Subcutaneous abdominal adipose tissue (tissue), 5 donors: ENCODE results near the gene SAMD4A.

Source experiments
- H3K27ac ChIP-seq: one replicate; pipeline ENCODE4 v1.7.0; 2013; ENCODE audit warnings: low read depth, mild to moderate bottlenecking, inconsistent platforms, low read length, moderate library complexity
- H3K27me3 ChIP-seq, 5 donors: one replicate each; pipeline ENCODE4 v1.7.0; 2013; ENCODE audit warnings: low read length in 5 of 5, inconsistent platforms in 1 of 5; ENCODE audit not compliant: control insufficient read depth in 5 of 5, insufficient read depth in 4 of 5
- H3K36me3 ChIP-seq, 5 donors: one replicate each; pipeline ENCODE4 v1.7.0; 2013; ENCODE audit warnings: low read length in 5 of 5; ENCODE audit not compliant: control insufficient read depth in 5 of 5, insufficient read depth in 5 of 5
- H3K4me1 ChIP-seq, 5 donors: one replicate each; pipeline ENCODE4 v1.7.0; 2013; ENCODE audit warnings: low read length in 5 of 5, mild to moderate bottlenecking in 3 of 5, moderate library complexity in 1 of 5; ENCODE audit not compliant: control insufficient read depth in 5 of 5, insufficient read depth in 5 of 5
- H3K4me3 ChIP-seq, 5 donors: one replicate each; pipeline ENCODE4 v1.7.0; 2013; ENCODE audit warnings: low read length in 5 of 5, low read depth in 1 of 5
- H3K9ac ChIP-seq, 5 donors: one replicate each; pipeline ENCODE4 v1.7.0; 2013; ENCODE audit warnings: low read length in 5 of 5, mild to moderate bottlenecking in 4 of 5, moderate library complexity in 3 of 5
- H3K9me3 ChIP-seq, 5 donors: one replicate each; pipeline ENCODE4 v1.7.0; 2013; ENCODE audit warnings: low read length in 5 of 5; ENCODE audit not compliant: control insufficient read depth in 5 of 5
- donor health status: healthy.
- donor health status: healthy.
- donor health status: healthy.
- donor health status: healthy.
- donor health status: healthy.

SAMD4A gene

GRCh38 chr14:54662491-54663133, 95.7 kb downstream of the SAMD4A start:
- no peaks in the 10 kb centered on the region for H3K9me3 ChIP-seq
- no peak overlapping the region for H3K27ac ChIP-seq
- no peaks in the 10 kb centered on the region for H3K27me3 ChIP-seq
- peaks cover 0 to 21% (median 15%) of the 10 kb centered on the region in 5 donors for H3K4me1 ChIP-seq
- H3K9ac ChIP-seq, result no peak overlapping the region
- no peak overlapping the region for H3K4me3 ChIP-seq
- H3K36me3 ChIP-seq, result peaks cover 0 to 3% (median 0%) of the 10 kb centered on the region in 5 donors

- Histone ChIP-seq H3K4me3 (no peak overlapping the region), H3K9ac (no peak overlapping the region), H3K36me3 (peaks cover 0 to 9% (median 0%) of the 10 kb centered on the region in 5 donors), H3K9me3 (no peaks in the 10 kb centered on the region), H3K4me1 (peaks cover 0 to 28% (median 13%) of the 10 kb centered on the region in 5 donors), H3K27me3 (no peaks in the 10 kb centered on the region), H3K27ac (no peak overlapping the region)
These were observed 98.0 kb downstream of the SAMD4A start for GRCh38 chr14:54664961-54665360.

GRCh38 chr14:54665946-54666345, 99.0 kb downstream of the SAMD4A start:
- H3K36me3 ChIP-seq, result peaks cover 0 to 9% (median 0%) of the 10 kb centered on the region in 5 donors
- H3K9ac ChIP-seq, result no peak overlapping the region
- H3K27ac ChIP-seq, result no peak overlapping the region
- H3K9me3 ChIP-seq, result no peaks in the 10 kb centered on the region
- no peak overlapping the region for H3K4me3 ChIP-seq
- H3K27me3 ChIP-seq, result no peaks in the 10 kb centered on the region
- H3K4me1 ChIP-seq, result peaks cover 0 to 35% (median 20%) of the 10 kb centered on the region in 5 donors

GRCh38 chr14:54667026-54667744, 100.3 kb downstream of the SAMD4A start:
- Histone ChIP-seq H3K27ac (no peak overlapping the region), H3K36me3 (peaks cover 0 to 9% (median 0%) of the 10 kb centered on the region in 5 donors), H3K27me3 (no peaks in the 10 kb centered on the region), H3K4me1 (peaks cover 0 to 43% (median 20%) of the 10 kb centered on the region in 5 donors), H3K9me3 (no peaks in the 10 kb centered on the region), H3K4me3 (no peak overlapping the region), H3K9ac (no peak overlapping the region)

- Histone ChIP-seq H3K36me3 (peaks cover 0 to 9% (median 0%) of the 10 kb centered on the region in 5 donors), H3K9me3 (no peaks in the 10 kb centered on the region), H3K9ac (no peak overlapping the region), H3K4me1 (peaks cover 2 to 45% (median 23%) of the 10 kb centered on the region in 5 donors), H3K4me3 (no peak overlapping the region), H3K27me3 (no peaks in the 10 kb centered on the region), H3K27ac (no peak overlapping the region)
These were observed 100.8 kb downstream of the SAMD4A start for GRCh38 chr14:54667764-54668163.

- Histone ChIP-seq H3K27me3 (no peaks in the 10 kb centered on the region), H3K9ac (no peak overlapping the region), H3K4me3 (no peak overlapping the region), H3K4me1 (peaks cover 4 to 55% (median 39%) of the 10 kb centered on the region in 5 donors), H3K27ac (no peak overlapping the region), H3K36me3 (peaks cover 0 to 6% (median 0%) of the 10 kb centered on the region in 5 donors), H3K9me3 (no peaks in the 10 kb centered on the region)
These were observed 103.0 kb downstream of the SAMD4A start for GRCh38 chr14:54669721-54670561.

GRCh38 chr14:54671537-54671936, 104.6 kb downstream of the SAMD4A start:
- Histone ChIP-seq H3K4me1 (peaks cover 4 to 66% (median 44%) of the 10 kb centered on the region in 5 donors), H3K9me3 (no peaks in the 10 kb centered on the region), H3K36me3 (peaks cover 0 to 6% (median 0%) of the 10 kb centered on the region in 5 donors), H3K27ac (no peak overlapping the region), H3K9ac (no peak overlapping the region), H3K27me3 (no peaks in the 10 kb centered on the region), H3K4me3 (no peak overlapping the region)

- Histone ChIP-seq H3K9me3 (no peaks in the 10 kb centered on the region), H3K36me3 (peaks cover 0 to 6% (median 0%) of the 10 kb centered on the region in 5 donors), H3K27me3 (no peaks in the 10 kb centered on the region), H3K27ac (no peak overlapping the region), H3K4me1 (peaks cover 7 to 70% (median 50%) of the 10 kb centered on the region in 5 donors), H3K9ac (no peak overlapping the region), H3K4me3 (no peak overlapping the region)
These were observed 105.3 kb downstream of the SAMD4A start for GRCh38 chr14:54672181-54672580.

GRCh38 chr14:54672688-54673087, 105.8 kb downstream of the SAMD4A start:
- Histone ChIP-seq H3K9ac (peak overlapping the region in 1 of 5 donors; percentile 38), H3K36me3 (peaks cover 0 to 6% (median 0%) of the 10 kb centered on the region in 5 donors), H3K27ac (peak overlapping the region; percentile 67), H3K9me3 (no peaks in the 10 kb centered on the region), H3K27me3 (no peaks in the 10 kb centered on the region), H3K4me3 (no peak overlapping the region), H3K4me1 (peaks cover 7 to 70% (median 55%) of the 10 kb centered on the region in 5 donors)
